Kidney glomerular epithelial cell (primary cell): ENCODE data around the gene GATA2.

Experiments
- DNase-seq: peaks from one replicate; lab custom pipeline; 2025; lab: John Stamatoyannopoulos, UW

Gene GATA2

DNA sequence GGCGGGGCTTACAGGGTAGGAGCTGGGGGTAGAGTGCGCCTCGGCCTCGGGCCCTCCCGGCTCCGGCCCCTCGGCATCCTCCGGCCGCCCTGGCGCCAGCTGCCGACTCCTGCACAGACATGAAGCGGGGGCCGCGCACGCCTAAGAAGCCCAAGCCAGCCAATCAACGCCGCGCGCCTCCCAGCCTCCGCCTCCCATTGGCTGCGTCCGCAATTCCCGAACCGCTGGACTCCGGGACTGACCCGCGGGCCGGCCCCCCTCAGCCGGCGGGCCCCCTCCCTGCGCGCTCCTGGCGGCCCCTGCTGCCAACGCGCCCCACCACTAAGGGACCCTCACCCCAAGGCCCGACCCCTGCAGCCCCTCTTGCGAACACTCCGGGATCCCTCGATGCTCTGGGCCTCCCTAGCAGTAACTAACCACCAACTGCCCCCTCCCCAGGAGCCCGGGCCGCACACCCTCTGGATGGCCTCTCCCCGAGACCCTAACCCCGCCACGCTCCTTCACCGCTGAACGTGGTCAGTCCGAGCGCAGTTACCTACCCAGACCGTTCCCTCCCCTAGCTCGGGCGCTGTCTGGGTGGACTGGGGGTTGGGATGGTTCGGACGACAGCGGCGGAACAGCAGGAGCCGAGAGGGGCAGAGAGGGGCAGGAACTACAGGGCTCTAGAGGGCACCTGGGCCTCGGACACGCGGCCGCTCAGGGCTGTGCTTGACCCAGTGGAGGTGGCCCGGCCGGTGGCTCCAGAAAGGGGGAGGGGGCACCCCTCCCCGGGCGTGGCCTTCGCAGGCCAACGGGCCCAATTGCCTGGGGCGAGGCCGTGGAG lies 5.0 kb downstream of the GATA2 start:
- peak; percentile 41 for DNase-seq

- no peak for DNase-seq
Observed at GRCh38 chr3:128487538-128487812, 5.5 kb downstream of the GATA2 start.

DNA sequence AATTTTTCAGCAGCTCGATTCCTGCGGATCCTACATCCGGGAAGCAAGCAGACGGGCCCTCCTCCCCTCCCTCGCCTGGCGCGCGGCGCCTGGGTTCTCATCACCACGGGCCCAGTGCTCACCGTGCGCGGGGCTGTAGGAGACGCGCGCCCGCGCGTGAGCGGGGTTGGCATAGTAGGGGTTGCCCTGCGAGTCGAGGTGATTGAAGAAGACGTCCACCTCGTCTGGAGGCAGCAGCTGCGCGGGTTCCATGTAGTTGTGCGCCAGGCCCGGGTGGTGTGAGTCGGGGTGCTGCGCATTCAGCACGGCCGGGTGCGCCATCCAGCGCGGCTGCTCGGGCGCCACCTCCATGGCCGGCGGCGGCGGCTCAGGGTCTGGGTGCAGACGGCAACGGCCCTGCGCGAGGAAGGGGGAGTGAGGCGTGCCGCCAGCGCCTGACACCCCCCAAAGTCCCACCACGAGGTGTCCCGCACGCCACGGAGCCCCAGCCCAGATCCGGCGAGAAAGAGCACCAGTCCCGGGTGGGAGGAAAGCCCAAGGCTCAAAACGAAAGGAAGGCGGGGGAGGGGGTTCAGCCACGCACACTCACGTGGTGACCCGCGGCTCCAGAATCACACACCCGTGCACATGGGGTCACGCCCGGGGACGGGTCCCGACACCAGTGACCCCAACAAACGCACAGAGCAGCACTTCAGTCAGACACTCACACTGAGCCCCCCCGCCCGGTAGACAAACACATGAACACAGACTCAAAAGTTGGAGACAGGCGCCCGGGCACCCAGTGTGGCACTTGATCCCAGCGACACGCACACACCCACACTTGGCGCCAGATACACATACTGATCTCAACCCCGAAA lies 6.1 kb downstream of the GATA2 start:
- no peak for DNase-seq

DNA sequence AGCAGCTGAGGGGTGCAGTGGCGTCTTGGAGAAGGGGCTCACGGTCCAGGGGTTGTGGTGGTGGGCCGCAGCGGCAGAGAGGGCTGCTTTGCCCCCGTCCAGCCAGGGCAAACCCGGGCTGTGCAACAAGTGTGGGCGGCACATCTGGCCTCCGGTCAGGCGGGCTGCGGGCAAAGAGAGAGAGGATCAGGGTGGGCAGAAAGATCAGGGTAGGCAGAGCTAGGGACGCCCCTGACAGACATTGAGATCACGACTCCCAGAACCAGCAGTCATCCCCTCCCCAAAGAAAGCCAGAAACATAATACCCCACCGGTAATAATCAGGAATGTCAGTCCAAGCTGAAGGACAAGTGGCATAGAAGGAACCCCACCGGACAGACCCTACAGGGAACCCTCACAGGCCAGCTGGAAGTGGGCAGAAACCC lies 6.8 kb downstream of the GATA2 start:
- DNase-seq, result no peak

GRCh38 chr3:128485282-128486204 lies 7.5 kb downstream of the GATA2 start:
- no peak for DNase-seq

GRCh38 chr3:128484404-128485281 lies 8.4 kb downstream of the GATA2 start:
- no peak for DNase-seq

- no peak for DNase-seq
Observed at GRCh38 chr3:128483657-128484403, 9.2 kb downstream of the GATA2 start.

DNA sequence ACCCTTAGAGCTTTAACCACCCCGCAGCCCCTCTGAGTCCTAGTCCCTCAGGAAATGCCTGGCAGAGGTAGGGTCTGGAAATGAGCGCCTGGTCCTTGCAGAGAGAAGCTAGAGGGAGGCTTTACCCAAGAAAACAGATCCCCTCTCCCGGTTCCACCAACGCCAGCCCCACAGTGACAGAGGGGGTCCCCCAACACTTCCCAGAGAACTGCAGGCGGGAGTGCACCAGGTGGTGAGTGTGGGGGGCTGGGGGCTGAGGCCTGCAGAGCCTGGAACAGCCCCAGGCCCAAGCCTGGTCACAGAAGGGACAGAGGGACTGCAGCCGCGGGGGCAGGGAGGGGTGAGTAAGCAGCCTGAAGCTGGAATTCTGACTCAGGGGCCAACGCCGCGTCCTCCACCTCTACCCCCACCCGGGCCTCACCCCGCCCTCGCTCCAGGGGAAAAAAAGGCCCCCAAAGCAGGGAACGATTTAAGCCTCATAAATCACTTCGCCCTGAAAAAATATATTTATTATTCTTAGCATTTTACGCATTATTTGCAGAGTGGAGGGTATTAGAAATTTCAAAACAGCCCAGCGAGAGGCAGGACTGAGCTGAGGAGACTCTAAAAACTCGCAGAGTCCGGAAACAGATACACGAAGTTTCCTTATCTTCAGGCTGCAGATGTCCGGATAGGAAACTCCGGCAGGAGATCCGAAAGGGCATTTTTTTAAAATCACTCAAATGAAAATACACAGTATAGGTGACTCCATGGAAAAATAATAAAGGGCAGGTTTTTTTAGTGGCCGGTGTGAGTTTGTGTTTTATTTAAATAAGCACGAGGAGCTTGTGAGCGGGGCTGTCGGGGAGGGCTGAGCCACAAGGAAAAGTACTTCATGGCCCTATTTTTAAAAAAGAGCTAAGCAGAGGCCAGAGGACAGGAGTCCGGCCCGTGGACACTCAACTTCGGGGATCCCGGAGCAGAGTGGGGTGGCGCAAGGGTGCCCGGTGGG lies 10.0 kb downstream of the GATA2 start:
- no peak for DNase-seq

GRCh38 chr3:128482175-128482574 lies 10.8 kb downstream of the GATA2 start:
- no peak for DNase-seq

DNA sequence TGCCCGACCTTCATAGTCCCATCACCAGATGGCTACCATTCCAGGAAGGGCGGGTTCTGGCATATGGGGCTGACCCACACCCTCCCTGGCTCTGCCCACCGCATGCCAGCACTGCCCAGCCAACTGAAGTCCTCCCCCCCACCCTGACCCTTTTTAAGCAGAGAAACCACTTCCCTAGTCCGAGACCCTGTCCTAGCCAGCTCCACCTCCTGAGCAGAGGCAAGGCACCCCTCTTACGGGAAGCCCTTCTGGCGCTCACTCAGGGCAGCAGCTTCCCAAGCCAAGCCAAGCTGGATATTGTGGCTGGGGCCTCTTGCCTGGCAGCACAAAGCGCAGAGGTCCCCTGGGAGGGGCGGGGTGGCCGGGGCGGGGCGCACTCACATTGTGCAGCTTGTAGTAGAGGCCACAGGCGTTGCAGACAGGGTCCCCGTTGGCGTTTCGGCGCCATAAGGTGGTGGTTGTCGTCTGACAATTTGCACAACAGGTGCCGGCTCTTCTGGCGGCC lies 11.5 kb downstream of the GATA2 start:
- DNase-seq, result no peak

- DNase-seq, result no peak
Observed at GRCh38 chr3:128480717-128481437, 12.1 kb downstream of the GATA2 start.

GRCh38 chr3:128480278-128480677 lies 12.7 kb downstream of the GATA2 start:
- DNase-seq, result no peak

DNA sequence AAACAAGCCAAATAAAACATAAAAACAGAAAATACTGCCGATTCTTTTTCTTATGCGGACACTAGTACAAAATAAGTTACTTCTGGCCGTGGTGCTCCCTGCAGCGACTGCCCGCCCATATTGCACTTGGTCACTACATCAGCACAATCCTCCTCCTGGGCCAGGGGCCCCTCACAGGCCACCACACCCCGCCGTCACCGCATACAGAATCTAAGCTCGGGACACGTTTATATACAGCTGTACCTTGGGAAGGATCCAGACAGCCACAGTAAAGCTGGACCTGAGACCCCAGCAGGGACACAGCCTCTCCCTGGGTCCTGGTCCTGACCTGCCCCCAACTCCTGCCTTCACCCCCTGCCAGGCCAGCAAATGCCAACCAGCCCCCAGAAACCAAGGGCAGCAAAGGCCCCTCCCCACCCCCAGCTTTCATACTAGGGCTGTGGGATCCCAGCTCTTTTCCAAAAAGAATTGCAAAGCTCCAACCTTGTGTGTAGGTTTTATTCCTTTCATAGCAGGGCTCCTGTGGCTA lies 13.4 kb downstream of the GATA2 start:
- no peak for DNase-seq

DNA sequence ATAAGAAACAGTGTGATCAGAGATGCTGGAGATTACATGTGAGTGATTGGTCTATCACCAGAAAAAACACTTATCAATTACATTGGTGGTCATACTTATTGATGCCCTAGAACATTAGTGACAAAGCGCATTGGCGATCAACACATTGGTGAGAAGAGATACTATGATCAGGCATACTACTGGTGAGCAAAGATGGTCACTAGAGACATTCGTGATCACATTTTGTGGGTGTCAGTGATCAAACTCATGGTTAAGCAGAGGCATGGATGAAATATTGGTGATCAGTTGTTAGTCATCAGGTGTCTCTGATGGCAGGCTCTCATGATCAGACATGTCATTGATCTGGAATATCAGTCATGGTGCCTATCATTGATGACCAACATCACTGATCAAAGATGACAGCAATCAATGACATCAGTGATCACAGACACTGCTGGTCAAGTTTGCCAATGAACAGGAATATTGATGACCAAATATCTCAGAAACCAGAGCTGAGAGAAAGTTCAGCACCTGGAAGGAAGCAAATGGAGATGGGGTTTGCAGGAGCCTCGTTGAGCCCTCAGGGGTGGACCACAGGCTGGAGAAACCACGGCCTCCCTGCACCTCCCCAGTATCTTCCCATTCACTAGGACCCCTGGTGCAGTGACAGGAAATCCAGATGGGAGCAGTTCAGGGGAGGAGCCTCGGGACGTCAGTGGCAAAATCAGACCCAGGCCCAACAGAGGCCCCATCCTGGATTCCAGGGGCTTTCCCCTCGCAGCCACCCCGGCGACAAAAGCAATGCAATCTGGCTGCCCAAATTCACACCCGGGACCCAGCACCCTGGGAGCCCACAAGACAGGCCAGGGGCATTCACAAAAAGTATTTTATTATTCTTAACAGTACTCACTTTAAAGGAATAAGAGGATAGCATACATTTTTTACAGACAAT lies 14.2 kb downstream of the GATA2 start:
- DNase-seq, result no peak

DNA sequence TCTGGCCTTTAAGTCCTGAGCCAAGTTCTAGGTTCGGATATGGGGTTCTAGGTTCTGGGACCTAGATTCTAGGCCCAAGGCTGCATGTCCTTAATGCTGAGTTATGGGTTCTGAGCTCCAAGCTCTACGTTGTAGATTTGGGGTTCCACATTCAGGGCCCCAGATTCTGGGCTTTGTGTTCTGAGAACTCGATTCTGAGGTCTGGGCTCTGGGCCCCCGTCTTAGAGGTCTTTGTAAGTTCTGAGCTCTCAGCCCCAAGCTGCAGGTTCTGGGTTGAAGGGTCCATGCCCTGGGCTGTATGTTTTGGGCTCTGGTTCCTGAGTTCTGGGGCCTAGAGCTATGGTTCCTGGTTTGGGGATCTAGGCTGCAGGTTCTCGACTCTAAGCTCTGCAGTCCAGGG lies 16.3 kb downstream of the GATA2 start:
- no peak for DNase-seq

- DNase-seq, result no peak
Observed at GRCh38 chr3:128475355-128475754, 17.6 kb downstream of the GATA2 start.

DNA sequence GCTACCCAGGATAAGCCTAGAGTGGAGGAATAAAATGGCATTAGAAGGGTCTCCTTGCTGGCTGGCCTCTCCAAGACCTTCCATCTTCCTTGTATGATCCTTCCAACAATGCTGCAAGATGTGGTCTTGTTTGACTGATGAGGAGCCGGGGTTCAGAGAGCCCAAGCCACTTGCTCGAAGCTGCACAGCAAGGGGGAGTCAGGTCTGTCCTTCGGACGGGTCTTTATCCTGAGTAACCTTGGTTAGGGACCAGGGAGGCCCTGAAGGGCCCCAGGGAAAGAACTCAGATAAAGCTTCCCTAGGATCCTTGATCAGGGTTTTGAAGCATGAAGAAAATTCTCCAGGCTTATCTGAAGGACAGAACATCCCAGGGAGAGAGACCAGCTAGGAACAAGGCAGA lies 19.3 kb downstream of the GATA2 start:
- no peak for DNase-seq
